ENCODE results near the gene FZR1. TPM values are rescaled to one million over a fixed set of nuclear protein-coding genes. Genes with fewer than 3 reads are reported as not detected.

The FZR1 gene
- total RNA-seq (2014; rRNA removed; shearing (Covaris generic)) (38.4 and 39.2 TPM in 2 replicates), polyA plus RNA-seq (2016; fragmentation: Nextera tagmentation; extraction: Ambion mirVana) (12.9 and 16.1 TPM in 2 replicates)
- long read RNA-seq, full-length matches to known transcripts = 1 of 5 reads
- long read RNA-seq, partial matches to known transcripts = 2 of 5 reads
- long read RNA-seq, other reads (novel, unspliced or antisense) = 2 of 5 reads

- TF ChIP-seq JUNB (IDR thresholded peaks at IDR 0.05; ENCODE audit: unreplicated experiment) = no peak
- 0 out of 2 replicates have a peak, but pooled peaks have one; percentile 74 for TF ChIP-seq ETS1 (IDR thresholded peaks at IDR 0.05)
- no peak for TF ChIP-seq CTCF (conservative IDR thresholded peaks at IDR 0.05; ENCODE audit: low read depth in 2 of 2)
- no peak for TF ChIP-seq STAT1 (IDR thresholded peaks at IDR 0.05; ENCODE audit: unreplicated experiment)
- TF ChIP-seq CREB1 (CRISPR knock-in tag; IDR thresholded peaks at IDR 0.05; ENCODE audit: low read depth) = peak; percentile 92
- no peak for TF ChIP-seq ZNF114 (CRISPR knock-in tag; IDR thresholded peaks at IDR 0.05)
- TF ChIP-seq POLR2AphosphoS5 (IDR thresholded peaks at IDR 0.05; ENCODE audit: low read depth) = peak; percentile 44
- TF ChIP-seq NANOG (IDR thresholded peaks at IDR 0.05; ENCODE audit: borderline replicate concordance) = no peak
- no peak for TF ChIP-seq ZNF331 (CRISPR knock-in tag; IDR thresholded peaks at IDR 0.05; ENCODE audit: low read depth)
- TF ChIP-seq EZH2phosphoT487 (IDR thresholded peaks at IDR 0.05; ENCODE audit: unreplicated experiment) = no peak
- no peak for TF ChIP-seq ZNF462 (CRISPR knock-in tag; IDR thresholded peaks at IDR 0.05)
- TF ChIP-seq EZH2 (IDR thresholded peaks at IDR 0.05; ENCODE audit: low read depth, unreplicated experiment) = no peak
- no peak for TF ChIP-seq REST (IDR thresholded peaks at IDR 0.05; ENCODE audit: unreplicated experiment)
- peak; percentile 82 for ATAC-seq
- Mint-ChIP-seq H3K36me3 (ENCODE audit: low read depth) (peaks cover 11% of the 10 kb centered on the region; the same call in 2 of the 3 replicates), H3K4me1 (peaks cover 14% of the 10 kb centered on the region), H3K9me3 (peaks cover 2% of the 10 kb centered on the region; the same call in 1 of the 3 replicates), H3K27me3 (ENCODE audit: insufficient read depth, low read depth, poor library complexity) (peaks cover 23% of the 10 kb centered on the region), H3K27ac (peak within 1 kb of the TSS; percentile 98), H3K4me3 (peak within 1 kb of the TSS; percentile 82)
- H3K9me2 ChIP-seq (ENCODE audit: insufficient read depth) = no peaks in the 10 kb centered on the region
- H4K20me1 ChIP-seq (replicated peaks; ENCODE audit: insufficient read depth) = peaks cover 2% of the 10 kb centered on the region; the same call in 1 of the 2 replicates
- peak within 1 kb of the TSS; percentile 92 for H3K27ac ChIP-seq (ENCODE audit: low read depth)
- H3F3A ChIP-seq (replicated peaks; ENCODE audit: low read depth) = no peaks in the 10 kb centered on the region
- H3K4me1 ChIP-seq (ENCODE audit: insufficient read depth) = peaks cover 15% of the 10 kb centered on the region
- peak within 1 kb of the TSS; percentile 86 for H3K4me3 ChIP-seq
- no peaks in the 10 kb centered on the region for H3K27me3 ChIP-seq (ENCODE audit: insufficient read depth)
- peak within 1 kb of the TSS; percentile 97 for H3K4me2 ChIP-seq
- H3K36me3 ChIP-seq (ENCODE audit: insufficient read depth) = no peaks in the 10 kb centered on the region
- peak; percentile 97 for DNase-seq (ENCODE audit: low spot score)
- peak within 1 kb of the TSS; percentile 88; the same call in 1 of the 2 replicates for H2AFZ ChIP-seq
- H3K79me2 ChIP-seq (replicated peaks; ENCODE audit: insufficient read depth) = peaks cover 25% of the 10 kb centered on the region
These were observed at the start of gene FZR1 for GRCh38 chr19:3505598-3506383. Gene FZR1, plus strand, starts transcription at chr19:3506311. Its CDS starts 16,679 bp downstream, at chr19:3522990.
